ENCODE data around the gene NHLRC3. TPM values are rescaled to one million over a fixed set of nuclear protein-coding genes. Genes with fewer than 3 reads are reported as not detected.

Gene NHLRC3
- total RNA-seq, 2 donors from 2014 or later, result 5.1 to 8.6 TPM

DNA sequence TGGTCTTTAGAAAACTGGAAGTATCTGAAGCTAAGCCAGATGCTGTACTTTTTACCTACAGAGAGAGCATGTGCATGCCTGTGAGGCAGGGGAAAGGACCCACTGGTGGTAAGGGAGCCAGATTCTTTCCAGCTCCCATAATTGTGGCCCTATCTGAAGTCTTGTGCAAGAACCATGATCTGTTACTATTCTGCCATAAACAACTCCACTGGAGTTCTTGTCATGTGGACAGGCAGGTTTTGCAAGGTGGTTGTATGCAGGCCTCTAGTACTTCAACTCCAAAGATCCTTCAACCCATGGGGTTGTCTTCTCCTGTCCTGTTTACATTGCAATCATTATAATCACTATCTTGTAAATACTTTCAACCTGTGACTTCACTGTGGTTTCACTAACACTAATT lies 14.5 kb upstream of the NHLRC3 start:
- TF ChIP-seq, protein P1, sequence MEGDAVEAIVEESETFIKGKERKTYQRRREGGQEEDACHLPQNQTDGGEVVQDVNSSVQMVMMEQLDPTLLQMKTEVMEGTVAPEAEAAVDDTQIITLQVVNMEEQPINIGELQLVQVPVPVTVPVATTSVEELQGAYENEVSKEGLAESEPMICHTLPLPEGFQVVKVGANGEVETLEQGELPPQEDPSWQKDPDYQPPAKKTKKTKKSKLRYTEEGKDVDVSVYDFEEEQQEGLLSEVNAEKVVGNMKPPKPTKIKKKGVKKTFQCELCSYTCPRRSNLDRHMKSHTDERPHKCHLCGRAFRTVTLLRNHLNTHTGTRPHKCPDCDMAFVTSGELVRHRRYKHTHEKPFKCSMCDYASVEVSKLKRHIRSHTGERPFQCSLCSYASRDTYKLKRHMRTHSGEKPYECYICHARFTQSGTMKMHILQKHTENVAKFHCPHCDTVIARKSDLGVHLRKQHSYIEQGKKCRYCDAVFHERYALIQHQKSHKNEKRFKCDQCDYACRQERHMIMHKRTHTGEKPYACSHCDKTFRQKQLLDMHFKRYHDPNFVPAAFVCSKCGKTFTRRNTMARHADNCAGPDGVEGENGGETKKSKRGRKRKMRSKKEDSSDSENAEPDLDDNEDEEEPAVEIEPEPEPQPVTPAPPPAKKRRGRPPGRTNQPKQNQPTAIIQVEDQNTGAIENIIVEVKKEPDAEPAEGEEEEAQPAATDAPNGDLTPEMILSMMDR (IDR thresholded peaks at IDR 0.05), result no peak
- Histone ChIP-seq H3K4me3 (no peak overlapping the region), H3K9me3 (no peaks in the 10 kb centered on the region), H3K4me1 (no peaks in the 10 kb centered on the region), H3K27me3 (no peaks in the 10 kb centered on the region), H3K36me3 (peaks cover 62% of the 10 kb centered on the region), H3K27ac (no peak overlapping the region)
- DNase-seq (ENCODE audit: low spot score), result no peak

DNA sequence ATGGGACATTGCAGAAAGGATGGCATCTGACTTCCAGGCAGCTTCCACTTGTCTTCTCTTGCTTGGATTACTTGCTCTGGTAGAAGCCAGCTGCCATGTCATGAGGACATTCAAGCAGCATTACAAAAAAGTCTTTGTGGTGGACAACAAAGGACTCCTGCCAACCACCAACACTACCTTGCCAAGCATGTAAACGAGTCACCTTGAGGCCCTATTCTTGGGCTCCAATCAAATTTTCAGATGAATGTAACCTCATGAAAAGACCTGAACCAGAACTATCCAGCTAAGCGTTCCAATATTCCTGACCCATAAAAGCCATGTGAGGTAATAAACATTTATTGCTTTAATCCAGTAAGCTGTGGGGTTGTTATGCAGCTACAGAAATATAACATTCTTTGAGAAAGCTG lies 12.8 kb upstream of the NHLRC3 start:
- TF ChIP-seq, protein P1 (IDR thresholded peaks at IDR 0.05), result no peak
- no peaks in the 10 kb centered on the region for H3K9me3 ChIP-seq
- no peaks in the 10 kb centered on the region for H3K4me1 ChIP-seq
- H3K4me3 ChIP-seq, result no peak overlapping the region
- no peak overlapping the region for H3K27ac ChIP-seq
- DNase-seq (ENCODE audit: low spot score), result no peak
- peaks cover 63% of the 10 kb centered on the region for H3K36me3 ChIP-seq
- H3K27me3 ChIP-seq, result no peaks in the 10 kb centered on the region

DNA sequence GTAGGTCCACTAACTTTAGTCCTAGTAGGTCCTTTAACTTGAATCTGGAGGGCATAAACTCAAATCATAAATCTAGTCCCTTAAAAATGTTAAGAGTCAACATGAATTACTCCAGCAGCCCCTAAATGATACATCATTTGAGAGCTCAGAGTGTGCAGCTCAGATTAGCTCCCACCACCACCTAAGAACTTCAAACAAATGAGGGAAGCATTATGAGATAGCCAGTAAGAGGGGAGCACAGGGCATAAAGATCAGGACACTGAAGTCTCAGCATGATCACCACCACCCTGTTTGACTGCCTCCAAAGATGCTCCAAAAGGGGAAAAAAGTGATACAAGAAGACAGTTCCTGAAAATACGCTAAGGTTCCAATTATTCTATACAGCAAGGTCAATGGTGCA lies 6.1 kb upstream of the NHLRC3 start:
- TF ChIP-seq, protein P1 (IDR thresholded peaks at IDR 0.05), result no peak
- Histone ChIP-seq H3K36me3 (peaks cover 16% of the 10 kb centered on the region), H3K27me3 (no peaks in the 10 kb centered on the region), H3K4me1 (peaks cover 0 to 28% of the 10 kb centered on the region in 2 donors), H3K9me3 (no peaks in the 10 kb centered on the region), H3K4me3 (no peak overlapping the region), H3K27ac (no peak overlapping the region)
- no peak for DNase-seq (ENCODE audit: low spot score)

DNA sequence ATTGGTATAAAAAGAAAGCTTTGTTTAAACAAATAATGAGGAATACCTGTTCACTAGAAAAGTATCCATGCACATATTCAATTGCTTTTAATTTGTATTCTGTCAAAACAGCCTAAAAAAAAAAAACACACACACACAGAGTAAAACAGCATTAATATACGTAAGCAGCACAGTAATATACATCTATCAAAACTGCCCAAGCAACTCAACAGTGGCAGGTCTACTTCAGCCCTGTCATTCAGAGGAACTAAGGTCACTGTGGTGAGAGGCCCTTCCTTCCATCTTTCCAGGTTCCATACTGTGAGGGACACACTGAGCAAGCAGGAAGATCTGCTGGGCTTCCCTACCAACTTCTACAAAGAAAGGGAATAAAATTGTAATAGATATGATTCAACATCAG lies 4.2 kb upstream of the NHLRC3 start:
- peaks cover 0 to 33% of the 10 kb centered on the region in 2 donors for H3K4me1 ChIP-seq
- no peaks in the 10 kb centered on the region for H3K9me3 ChIP-seq
- H3K4me3 ChIP-seq, result no peak overlapping the region
- TF ChIP-seq, protein P1 (IDR thresholded peaks at IDR 0.05), result no peak
- H3K27ac ChIP-seq, result no peak overlapping the region
- H3K36me3 ChIP-seq, result no peaks in the 10 kb centered on the region
- no peak for DNase-seq (ENCODE audit: low spot score)
- H3K27me3 ChIP-seq, result no peaks in the 10 kb centered on the region

DNA sequence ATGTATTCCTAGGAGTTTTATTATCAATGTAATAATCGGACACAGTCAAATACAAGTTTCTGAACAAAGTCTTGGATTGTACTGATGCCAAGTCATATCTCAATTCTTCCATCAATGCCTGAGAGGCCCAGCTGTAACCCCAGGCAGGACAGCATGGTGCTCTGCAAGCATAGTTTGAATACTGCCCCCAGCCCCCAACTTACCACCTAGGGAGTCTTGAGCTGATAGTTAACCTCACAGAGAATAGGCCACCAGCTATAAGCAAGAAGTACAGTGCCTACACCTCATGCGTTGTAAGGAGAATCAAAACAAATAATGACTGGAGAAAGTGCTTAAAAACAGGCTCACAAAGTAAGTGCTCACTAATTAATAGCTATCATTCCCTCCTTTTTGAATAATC lies 3.1 kb upstream of the NHLRC3 start:
- TF ChIP-seq, protein P1 (IDR thresholded peaks at IDR 0.05), result no peak
- Histone ChIP-seq H3K27me3 (no peaks in the 10 kb centered on the region), H3K9me3 (no peaks in the 10 kb centered on the region), H3K27ac (no peak overlapping the region), H3K36me3 (no peaks in the 10 kb centered on the region), H3K4me3 (no peak overlapping the region), H3K4me1 (peaks cover 0 to 40% of the 10 kb centered on the region in 2 donors)
- no peak for DNase-seq (ENCODE audit: low spot score)

DNA sequence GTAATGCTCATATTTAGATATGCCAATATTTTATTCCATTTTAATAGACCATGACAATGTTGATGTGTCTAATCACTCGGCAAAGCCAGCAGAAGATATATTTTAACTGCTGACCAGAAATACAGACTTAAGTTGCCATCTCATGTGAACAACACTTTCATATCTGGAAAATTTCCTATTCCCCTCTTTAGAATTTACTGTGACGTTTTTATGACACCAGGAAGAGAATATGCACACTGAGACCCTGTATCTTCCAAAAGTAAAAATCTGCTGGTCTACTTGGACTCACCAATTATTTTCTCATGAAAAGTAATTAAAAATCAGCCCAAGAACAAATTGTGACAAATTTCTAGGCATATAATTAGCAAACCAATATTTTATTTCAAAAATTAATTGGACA lies 2.5 kb upstream of the NHLRC3 start:
- no peak overlapping the region for H3K27ac ChIP-seq
- TF ChIP-seq, protein P1 (IDR thresholded peaks at IDR 0.05), result no peak
- H3K4me1 ChIP-seq, result peaks cover 0 to 40% of the 10 kb centered on the region in 2 donors
- peak overlapping the region; percentile 91 to 94 for H3K4me3 ChIP-seq
- H3K36me3 ChIP-seq, result no peaks in the 10 kb centered on the region
- no peaks in the 10 kb centered on the region for H3K9me3 ChIP-seq
- H3K27me3 ChIP-seq, result no peaks in the 10 kb centered on the region
- no peak for DNase-seq (ENCODE audit: low spot score)

Measured in right atrium auricular region (tissue), 2 donors.